ENCODE results near the gene POLR2F. TPM values are rescaled to one million over a fixed set of nuclear protein-coding genes. Genes with fewer than 3 reads are reported as not detected.
A peak's percentile ranks its signal among the peaks of the same experiment; 100 is the strongest.

POLR2F gene
- 10 to 100 TPM; 48.1 to 95.1 TPM for total RNA-seq

DNA sequence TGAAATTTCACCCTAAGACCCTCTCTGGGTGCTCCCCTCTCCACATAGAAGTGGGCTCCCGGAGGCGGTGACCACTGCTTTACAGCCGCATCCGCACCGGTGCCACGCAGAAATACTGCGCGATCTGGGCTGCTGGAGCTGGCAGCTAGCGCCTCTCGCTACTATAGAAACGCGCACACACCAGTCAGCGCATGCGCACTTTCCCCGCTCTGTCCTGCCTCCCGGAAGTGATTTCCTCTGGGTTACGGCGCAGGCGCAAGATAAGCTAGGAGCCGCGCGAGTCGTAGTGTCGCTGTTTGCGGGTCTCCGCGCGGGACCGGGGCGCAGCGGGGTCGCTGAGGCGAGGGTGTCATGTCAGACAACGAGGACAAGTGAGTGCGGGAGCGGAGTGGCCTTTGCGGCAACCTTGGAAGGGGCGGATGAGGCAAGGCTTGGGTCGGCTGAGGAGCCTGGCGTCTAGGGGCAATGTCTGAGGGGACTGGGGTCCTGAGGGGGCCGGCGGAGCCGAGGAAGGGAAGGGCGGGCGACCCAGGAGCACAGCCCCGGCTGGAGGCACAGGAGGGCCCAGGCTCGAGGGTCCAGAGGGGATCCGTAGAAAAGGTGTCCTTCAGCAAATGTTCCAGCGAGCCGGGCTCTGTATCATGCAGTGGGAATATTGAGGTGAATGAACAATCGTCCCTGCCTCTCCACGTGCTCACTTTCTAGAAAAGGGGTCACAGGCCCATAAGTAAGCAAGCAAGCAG, at the start of gene POLR2F, which contains the start of gene C22orf23:
POLR2F (plus strand) TSS at position 263 of the 743 bp plus-strand sequence; CDS start at position 352, 89 bp downstream.
C22orf23 (minus strand) TSS at position 165 of the 743 bp plus-strand sequence. CDS start 452 bp downstream, outside the sequence.
- H3K36me3 Mint-ChIP-seq (ENCODE audit: low read depth), result peaks cover 46% of the 10 kb centered on the region
- peak within 1 kb of the TSS; percentile 94 for H3K27ac Mint-ChIP-seq
- peaks cover 13% of the 10 kb centered on the region for H3K4me1 Mint-ChIP-seq
- H3K9me3 Mint-ChIP-seq, result no peaks in the 10 kb centered on the region
- peak; percentile 99 for ATAC-seq (replicated peaks)
- peaks cover 3% of the 10 kb centered on the region for H3K27me3 Mint-ChIP-seq
- peak within 1 kb of the TSS; percentile 89 for H3K4me3 Mint-ChIP-seq

DNA sequence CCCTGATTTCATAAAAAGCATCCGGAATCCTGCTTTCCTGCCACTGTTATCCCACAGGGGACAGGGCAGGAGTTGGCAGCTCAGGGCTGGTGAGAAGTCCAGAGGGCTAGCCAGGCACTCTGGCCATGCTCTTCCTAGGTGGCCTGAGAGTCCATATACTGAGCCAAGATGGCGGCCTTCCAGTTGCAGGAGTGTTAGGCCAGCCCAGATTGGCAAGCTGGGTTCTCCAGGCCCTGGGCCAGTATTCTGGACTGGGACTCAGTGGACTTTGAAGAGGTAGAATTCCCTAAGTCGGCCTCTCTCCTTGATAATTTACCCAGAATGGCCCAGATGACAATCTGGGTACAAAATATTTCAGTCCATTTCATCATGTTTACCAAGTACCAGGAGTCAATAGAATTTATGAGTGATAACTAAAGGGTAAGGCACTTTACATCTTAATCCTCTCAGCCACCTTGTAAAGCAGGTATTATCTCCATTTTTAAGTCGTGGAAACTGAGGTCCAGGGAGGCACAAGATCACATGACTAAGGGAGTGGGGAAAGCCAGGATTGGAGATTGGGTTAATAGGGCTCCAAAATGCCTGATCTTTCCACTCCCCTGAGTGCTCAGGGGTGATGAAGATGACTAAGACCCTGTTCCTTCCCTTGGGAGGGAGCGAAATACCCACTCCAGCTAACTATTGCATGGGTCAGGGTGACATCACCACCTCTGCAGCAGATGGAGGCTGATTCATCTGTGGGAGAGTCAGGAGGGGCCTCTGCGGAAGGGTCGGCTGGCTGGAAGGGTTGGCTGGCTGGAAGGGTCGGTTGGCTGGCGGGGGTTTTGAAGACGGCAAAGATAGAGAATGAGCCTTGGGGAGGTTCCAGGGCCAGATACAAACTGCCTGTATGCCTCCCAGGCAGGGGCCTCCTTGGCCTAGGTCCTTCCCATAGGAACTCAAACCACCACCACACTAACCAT, 48.6 kb upstream of the POLR2F start:
- no peaks in the 10 kb centered on the region for H3K9me3 Mint-ChIP-seq
- H3K27ac Mint-ChIP-seq, result peak overlapping the region; percentile 85
- peaks cover 16% of the 10 kb centered on the region for H3K4me1 Mint-ChIP-seq
- peak; percentile 20 for ATAC-seq (replicated peaks)
- no peaks in the 10 kb centered on the region for H3K27me3 Mint-ChIP-seq
- H3K36me3 Mint-ChIP-seq (ENCODE audit: low read depth), result no peaks in the 10 kb centered on the region
- H3K4me3 Mint-ChIP-seq, result peak overlapping the region; percentile 74

GRCh38 chr22:37905534-37906363, 47.8 kb upstream of the POLR2F start, which contains the start of gene MICALL1:
TSS of gene MICALL1 (plus strand) at chr22:37906297. CDS start at chr22:37906423, 126 bp downstream.
- peak within 1 kb of the TSS; percentile 74 for H3K4me3 Mint-ChIP-seq
- no peaks in the 10 kb centered on the region for H3K27me3 Mint-ChIP-seq
- peaks cover 16% of the 10 kb centered on the region for H3K4me1 Mint-ChIP-seq
- H3K36me3 Mint-ChIP-seq (ENCODE audit: low read depth), result no peaks in the 10 kb centered on the region
- H3K27ac Mint-ChIP-seq, result peak within 1 kb of the TSS; percentile 86
- peak; percentile 95 for ATAC-seq (replicated peaks)
- no peaks in the 10 kb centered on the region for H3K9me3 Mint-ChIP-seq

GRCh38 chr22:37906364-37907008, 47.0 kb upstream of the POLR2F start:
- Mint-ChIP-seq H3K27me3 (no peaks in the 10 kb centered on the region), H3K4me1 (peaks cover 16% of the 10 kb centered on the region), H3K9me3 (no peaks in the 10 kb centered on the region), H3K4me3 (peak overlapping the region; percentile 74), H3K36me3 (ENCODE audit: low read depth) (no peaks in the 10 kb centered on the region), H3K27ac (peak overlapping the region; percentile 86)
- ATAC-seq (replicated peaks), result peak; percentile 55

DNA sequence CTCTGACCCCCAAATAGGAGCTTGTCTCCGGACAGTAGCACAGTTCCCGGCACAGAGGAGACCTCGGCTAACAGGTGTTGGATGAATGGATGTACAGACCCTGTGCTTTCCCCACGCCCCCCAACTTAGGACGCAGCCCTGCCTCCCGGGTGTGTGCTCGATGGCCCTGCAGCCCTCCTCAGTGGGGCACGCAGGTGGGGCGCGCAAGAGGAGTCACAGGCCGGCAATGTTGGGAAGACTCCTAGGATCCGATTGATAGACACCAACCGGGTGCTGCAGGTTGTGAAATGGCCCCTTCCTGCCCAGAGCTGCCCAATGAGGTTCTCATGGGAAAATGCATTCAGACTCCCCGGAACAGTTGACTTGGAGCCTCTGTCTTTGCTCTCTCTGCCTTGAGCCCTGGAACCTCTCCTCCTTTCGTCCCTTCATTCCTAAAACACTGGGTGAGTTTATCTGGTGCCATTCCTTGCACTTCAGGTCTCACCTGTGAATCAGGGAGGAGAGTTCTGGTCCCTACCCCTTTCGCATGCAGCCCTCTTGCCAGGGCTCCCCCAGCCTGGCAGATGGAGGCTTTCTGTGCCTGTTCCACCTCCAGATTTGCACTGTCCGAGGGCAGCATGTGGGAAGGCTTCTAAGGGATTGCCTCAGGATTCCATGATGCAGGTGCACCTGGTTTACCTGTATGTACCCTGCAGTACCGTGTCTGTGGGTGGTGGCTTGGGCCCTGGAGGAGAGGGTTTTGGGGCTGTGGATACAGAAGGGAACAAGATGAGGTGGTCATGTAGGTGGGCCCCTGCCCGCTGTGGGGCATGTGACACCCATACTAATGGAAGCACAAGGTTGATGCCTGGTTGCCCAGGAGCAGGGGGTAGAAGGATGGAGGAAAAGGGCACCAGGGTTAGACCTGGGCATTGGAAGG, 46.2 kb upstream of the POLR2F start:
- Mint-ChIP-seq H3K9me3 (no peaks in the 10 kb centered on the region), H3K4me1 (peaks cover 16% of the 10 kb centered on the region), H3K27ac (peak overlapping the region; percentile 86), H3K4me3 (peak overlapping the region; percentile 74), H3K36me3 (ENCODE audit: low read depth) (no peaks in the 10 kb centered on the region), H3K27me3 (no peaks in the 10 kb centered on the region)
- no peak for ATAC-seq (replicated peaks)

- ATAC-seq (replicated peaks), result no peak
- H3K4me1 Mint-ChIP-seq, result peaks cover 16% of the 10 kb centered on the region
These were observed 43.7 kb upstream of the POLR2F start for GRCh38 chr22:37909766-37910165.

GRCh38 chr22:37910890-37911672, 42.4 kb upstream of the POLR2F start:
- peaks cover 10% of the 10 kb centered on the region for H3K4me1 Mint-ChIP-seq
- peaks cover 13% of the 10 kb centered on the region for H3K36me3 Mint-ChIP-seq (ENCODE audit: low read depth)
- no peak overlapping the region for H3K4me3 Mint-ChIP-seq
- ATAC-seq (replicated peaks), result no peak
- no peaks in the 10 kb centered on the region for H3K27me3 Mint-ChIP-seq
- H3K27ac Mint-ChIP-seq, result peak overlapping the region; percentile 77
- no peaks in the 10 kb centered on the region for H3K9me3 Mint-ChIP-seq

More at GRCh38 chr22:37909766-37910165, 43.7 kb upstream of the POLR2F start:
- no peak overlapping the region for H3K4me3 Mint-ChIP-seq
- no peaks in the 10 kb centered on the region for H3K27me3 Mint-ChIP-seq
- no peaks in the 10 kb centered on the region for H3K9me3 Mint-ChIP-seq
- no peak overlapping the region for H3K27ac Mint-ChIP-seq
- peaks cover 13% of the 10 kb centered on the region for H3K36me3 Mint-ChIP-seq (ENCODE audit: low read depth)

DNA sequence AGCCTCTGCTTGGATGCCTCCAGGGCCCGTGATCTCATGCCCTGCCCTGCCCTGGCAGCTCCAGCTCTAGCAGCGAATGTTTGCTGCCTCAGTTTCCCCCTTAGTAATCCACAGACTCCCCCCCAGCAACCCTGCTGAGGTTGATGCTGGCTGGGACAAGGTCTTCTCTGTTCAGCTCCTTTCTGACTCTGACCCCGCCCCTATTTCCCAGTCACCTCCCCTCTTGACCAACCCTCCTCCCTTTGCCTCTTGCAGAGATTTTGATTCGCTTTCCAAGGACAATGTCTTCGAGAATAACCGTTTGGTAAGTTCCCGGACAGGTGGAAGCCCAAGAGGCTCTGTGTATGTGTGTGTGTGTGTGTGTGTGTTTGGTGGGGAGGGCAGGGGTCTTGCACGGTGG, 41.8 kb upstream of the POLR2F start:
- Mint-ChIP-seq H3K27ac (peak overlapping the region; percentile 77), H3K9me3 (no peaks in the 10 kb centered on the region), H3K36me3 (ENCODE audit: low read depth) (peaks cover 18% of the 10 kb centered on the region), H3K27me3 (no peaks in the 10 kb centered on the region), H3K4me1 (peaks cover 10% of the 10 kb centered on the region), H3K4me3 (no peak overlapping the region)
- no peak for ATAC-seq (replicated peaks)

- Mint-ChIP-seq H3K9me3 (no peaks in the 10 kb centered on the region), H3K27ac (peak overlapping the region; percentile 77), H3K4me3 (no peak overlapping the region), H3K36me3 (ENCODE audit: low read depth) (peaks cover 18% of the 10 kb centered on the region), H3K27me3 (no peaks in the 10 kb centered on the region), H3K4me1 (peaks cover 10% of the 10 kb centered on the region)
- ATAC-seq (replicated peaks), result peak; percentile 32
These were observed 41.3 kb upstream of the POLR2F start for GRCh38 chr22:37912171-37912570.

DNA sequence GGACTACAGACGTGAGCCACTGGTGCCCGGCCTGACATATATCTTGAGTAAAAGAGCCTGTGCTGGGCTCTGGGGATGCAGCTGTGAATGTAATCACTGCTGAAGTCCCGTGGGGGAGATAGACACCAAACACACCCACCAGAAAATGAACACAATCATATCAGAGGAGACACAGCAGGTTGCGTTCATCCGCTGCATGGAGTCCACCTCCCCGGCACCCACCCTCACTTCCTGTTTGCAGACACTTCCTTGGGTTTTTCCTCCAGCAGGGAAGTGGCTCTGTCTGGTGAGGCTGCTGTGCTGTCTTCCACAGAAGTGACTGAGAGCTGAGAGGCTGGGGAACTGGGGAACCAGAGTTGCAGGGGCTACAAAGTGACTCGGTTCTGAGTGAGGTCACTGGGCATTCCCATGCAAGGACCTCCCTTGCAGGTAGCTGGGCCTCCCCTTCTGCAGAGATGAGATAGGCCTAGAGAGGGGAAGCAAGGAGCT, 40.2 kb upstream of the POLR2F start:
- Mint-ChIP-seq H3K9me3 (no peaks in the 10 kb centered on the region), H3K27ac (peak overlapping the region; percentile 48), H3K36me3 (ENCODE audit: low read depth) (peaks cover 18% of the 10 kb centered on the region), H3K4me1 (peaks cover 4% of the 10 kb centered on the region), H3K27me3 (no peaks in the 10 kb centered on the region), H3K4me3 (no peak overlapping the region)
- no peak for ATAC-seq (replicated peaks)

GRCh38 chr22:37916311-37916710, 37.2 kb upstream of the POLR2F start:
- no peaks in the 10 kb centered on the region for H3K9me3 Mint-ChIP-seq
- peaks cover 29% of the 10 kb centered on the region for H3K36me3 Mint-ChIP-seq (ENCODE audit: low read depth)
- H3K27me3 Mint-ChIP-seq, result no peaks in the 10 kb centered on the region
- H3K4me3 Mint-ChIP-seq, result no peak overlapping the region
- no peak for ATAC-seq (replicated peaks)
- H3K4me1 Mint-ChIP-seq, result no peaks in the 10 kb centered on the region
- H3K27ac Mint-ChIP-seq, result no peak overlapping the region
